CD4-positive, alpha-beta memory T cell (primary cell): ENCODE measurements around the gene FRMD6. TPM values are rescaled to one million over a fixed set of nuclear protein-coding genes. Genes with fewer than 3 reads are reported as not detected.

Source experiments
- CTCF ChIA-PET: fragments of 350-600 bp; sonication (Branson Sonifier 250); formaldehyde crosslinking; loops from one replicate; lab custom pipeline; 2021; ENCODE audit warnings: inconsistent platforms; ENCODE audit not compliant: partially characterized antibody; lab: Charles Lee
- POLR2A ChIA-PET: fragments of 350-600 bp; sonication (Branson Sonifier 250); formaldehyde crosslinking; loops from one replicate; lab custom pipeline; 2021; ENCODE audit not compliant: partially characterized antibody; lab: Charles Lee
- DNase-seq, 5 donors: peaks; one replicate each; pipeline versions ENCODE4 v3.0.0 to v3.0.0-alpha.2; 2020 to 2022; ENCODE audit warnings: mixed read lengths in 1 of 5
- H3K27ac ChIP-seq: one replicate; pipeline ENCODE4 v1.7.0; 2013; ENCODE audit warnings: low read depth, low read length
- H3K27me3 ChIP-seq: 2 replicates; pipeline ENCODE4 v1.7.0; 2013; ENCODE audit warnings: mild to moderate bottlenecking, low read length, moderate library complexity; ENCODE audit not compliant: insufficient read depth
- H3K36me3 ChIP-seq: 2 replicates; pipeline ENCODE4 v1.7.0; 2013; ENCODE audit warnings: mild to moderate bottlenecking, low read length, moderate library complexity; ENCODE audit not compliant: insufficient read depth
- H3K4me1 ChIP-seq: 2 replicates; pipeline ENCODE4 v1.7.0; 2013; ENCODE audit warnings: mild to moderate bottlenecking, low read length, moderate library complexity; ENCODE audit not compliant: insufficient read depth
- H3K4me3 ChIP-seq, 2 donors: one replicate each; pipeline ENCODE4 v1.7.0; 2013; ENCODE audit warnings: low read length in 2 of 2, mild to moderate bottlenecking in 1 of 2
- H3K9me3 ChIP-seq, 2 donors: one replicate each; pipeline ENCODE4 v1.7.0; 2013; ENCODE audit warnings: low read length in 2 of 2, control low read depth in 1 of 2; ENCODE audit not compliant: control insufficient read depth in 1 of 2
- H3K27ac Mint-ChIP-seq, 7 donors: one replicate each; pipeline ENCODE4 v1.8.0; 2020 to 2021; ENCODE audit warnings: mixed read lengths in 7 of 7, mild to moderate bottlenecking in 6 of 7, inconsistent platforms in 3 of 7, moderate library complexity in 3 of 7
- H3K27me3 Mint-ChIP-seq, 2 donors: one replicate each; pipeline ENCODE4 v1.8.0; 2020 to 2021; ENCODE audit warnings: mixed read lengths in 2 of 2
- H3K36me3 Mint-ChIP-seq, 2 donors: one replicate each; pipeline ENCODE4 v1.8.0; 2020 to 2021; ENCODE audit warnings: mixed read lengths in 2 of 2, inconsistent platforms in 1 of 2, mild to moderate bottlenecking in 1 of 2
- H3K4me1 Mint-ChIP-seq, 4 donors: one replicate each; pipeline ENCODE4 v1.8.0; 2020 to 2021; ENCODE audit warnings: mixed read lengths in 4 of 4, mild to moderate bottlenecking in 1 of 4
- H3K4me3 Mint-ChIP-seq, 8 donors: one replicate each; pipeline ENCODE4 v1.8.0; 2020 to 2021; ENCODE audit warnings: mixed read lengths in 8 of 8, mild to moderate bottlenecking in 7 of 8, moderate library complexity in 6 of 8, inconsistent platforms in 3 of 8
- H3K9me3 Mint-ChIP-seq, 8 donors: one replicate each; pipeline ENCODE4 v1.8.0; 2020 to 2021; ENCODE audit warnings: mixed read lengths in 8 of 8, mild to moderate bottlenecking in 5 of 8, inconsistent platforms in 3 of 8, moderate library complexity in 1 of 8
- intact Hi-C: fragments of 100-400 bp; cut with micrococcal nuclease; formaldehyde crosslinking; loops from one replicate; pipeline ENCODE4 v1.15.1; 2023
- polyA plus RNA-seq, 2 donors: library from polyadenylated mRNA; unstranded; fragments of 300-500 nt; fragmentation: Illumina TruSeq; gene quantifications; one replicate each; pipeline ENCODE4 v1.2.3, GENCODE V29; 2021
- total RNA-seq, 2 experiments: library from RNA; stranded (reverse); gene quantifications; one replicate each; pipeline ENCODE4 v1.2.3, GENCODE V29; 2021

FRMD6 gene
- total and polyA plus RNA-seq, 4 experiments from 2014 or later: 0.62 to 0.81 (median 0.80) TPM; not detected in 1

GRCh38 chr14:51609955-51610283 lies 41.8 kb upstream of the FRMD6 start:
- POLR2A ChIA-PET: no interaction called here
- no peaks in the 10 kb centered on the region for H3K27me3 ChIP-seq
- DNase-seq: no peak
- Mint-ChIP-seq H3K4me3 (no peak overlapping the region), H3K27ac (no peak overlapping the region), H3K36me3 (no peaks in the 10 kb centered on the region), H3K9me3 (peaks cover 0 to 5% (median 0%) of the 10 kb centered on the region in 8 donors), H3K27me3 (peaks cover 7 to 12% of the 10 kb centered on the region in 2 donors), H3K4me1 (no peaks in the 10 kb centered on the region)
- no peaks in the 10 kb centered on the region for H3K4me1 ChIP-seq
- intact Hi-C loops: no loop called here
- H3K9me3 ChIP-seq: no peaks in the 10 kb centered on the region
- no peak overlapping the region for H3K27ac ChIP-seq
- no peaks in the 10 kb centered on the region for H3K36me3 ChIP-seq
- no peak overlapping the region for H3K4me3 ChIP-seq
- CTCF ChIA-PET: no interaction called here

GRCh38 chr14:51610771-51611170 lies 40.9 kb upstream of the FRMD6 start:
- no peak overlapping the region for H3K27ac Mint-ChIP-seq
- ChIA-PET CTCF (no interaction called here), POLR2A (no interaction called here)
- Histone ChIP-seq H3K9me3 (no peaks in the 10 kb centered on the region), H3K36me3 (no peaks in the 10 kb centered on the region), H3K4me3 (no peak overlapping the region), H3K27ac (no peak overlapping the region), H3K4me1 (no peaks in the 10 kb centered on the region), H3K27me3 (no peaks in the 10 kb centered on the region)
- peaks cover 7 to 12% of the 10 kb centered on the region in 2 donors for H3K27me3 Mint-ChIP-seq
- no peaks in the 10 kb centered on the region for H3K36me3 Mint-ChIP-seq
- no peaks in the 10 kb centered on the region for H3K4me1 Mint-ChIP-seq
- DNase-seq: no peak
- intact Hi-C loops: no loop called here
- H3K4me3 Mint-ChIP-seq: no peak overlapping the region
- H3K9me3 Mint-ChIP-seq: peaks cover 0 to 5% (median 0%) of the 10 kb centered on the region in 8 donors

- Histone ChIP-seq H3K4me1 (no peaks in the 10 kb centered on the region), H3K27me3 (no peaks in the 10 kb centered on the region), H3K36me3 (no peaks in the 10 kb centered on the region), H3K27ac (no peak overlapping the region), H3K9me3 (no peaks in the 10 kb centered on the region), H3K4me3 (no peak overlapping the region)
- Mint-ChIP-seq H3K4me1 (no peaks in the 10 kb centered on the region), H3K27me3 (peaks cover 5 to 8% of the 10 kb centered on the region in 2 donors), H3K4me3 (no peak overlapping the region), H3K36me3 (no peaks in the 10 kb centered on the region), H3K27ac (no peak overlapping the region), H3K9me3 (peaks cover 0 to 7% (median 0%) of the 10 kb centered on the region in 8 donors)
- ChIA-PET CTCF (no interaction called here), POLR2A (no interaction called here)
- intact Hi-C loops: no loop called here
- no peak for DNase-seq
Measured at GRCh38 chr14:51612449-51612848, 39.3 kb upstream of the FRMD6 start.

- DNase-seq: no peak
- ChIA-PET POLR2A (no interaction called here), CTCF (no interaction called here)
- H3K27ac Mint-ChIP-seq: no peak overlapping the region
- peaks cover 0 to 5% (median 0%) of the 10 kb centered on the region in 8 donors for H3K9me3 Mint-ChIP-seq
- H3K4me1 Mint-ChIP-seq: no peaks in the 10 kb centered on the region
- H3K4me3 Mint-ChIP-seq: no peak overlapping the region
- Histone ChIP-seq H3K36me3 (no peaks in the 10 kb centered on the region), H3K27me3 (no peaks in the 10 kb centered on the region), H3K9me3 (no peaks in the 10 kb centered on the region), H3K27ac (no peak overlapping the region), H3K4me3 (no peak overlapping the region), H3K4me1 (no peaks in the 10 kb centered on the region)
- intact Hi-C loops: no loop called here
- peaks cover 5 to 6% of the 10 kb centered on the region in 2 donors for H3K27me3 Mint-ChIP-seq
- no peaks in the 10 kb centered on the region for H3K36me3 Mint-ChIP-seq
Measured at GRCh38 chr14:51613416-51613815, 38.3 kb upstream of the FRMD6 start.

- no peaks in the 10 kb centered on the region for H3K4me1 ChIP-seq
- Mint-ChIP-seq H3K27me3 (peaks cover 2 to 3% of the 10 kb centered on the region in 2 donors), H3K4me3 (no peak overlapping the region), H3K36me3 (no peaks in the 10 kb centered on the region), H3K27ac (no peak overlapping the region), H3K4me1 (no peaks in the 10 kb centered on the region), H3K9me3 (peaks cover 0 to 5% (median 0%) of the 10 kb centered on the region in 8 donors)
- no peak overlapping the region for H3K4me3 ChIP-seq
- CTCF ChIA-PET: no interaction called here
- no peaks in the 10 kb centered on the region for H3K27me3 ChIP-seq
- H3K9me3 ChIP-seq: no peaks in the 10 kb centered on the region
- intact Hi-C loops: no loop called here
- POLR2A ChIA-PET: no interaction called here
- no peaks in the 10 kb centered on the region for H3K36me3 ChIP-seq
- H3K27ac ChIP-seq: no peak overlapping the region
- DNase-seq: no peak
Measured at GRCh38 chr14:51614707-51615106, 37.0 kb upstream of the FRMD6 start.

GRCh38 chr14:51616256-51616655 lies 35.5 kb upstream of the FRMD6 start:
- intact Hi-C loops: no loop called here
- no peak for DNase-seq
- no peaks in the 10 kb centered on the region for H3K36me3 Mint-ChIP-seq
- CTCF ChIA-PET: no interaction called here
- H3K27me3 Mint-ChIP-seq: peaks cover 2 to 3% of the 10 kb centered on the region in 2 donors
- no peaks in the 10 kb centered on the region for H3K4me1 Mint-ChIP-seq
- Histone ChIP-seq H3K36me3 (no peaks in the 10 kb centered on the region), H3K4me3 (no peak overlapping the region), H3K9me3 (no peaks in the 10 kb centered on the region), H3K27ac (no peak overlapping the region), H3K4me1 (no peaks in the 10 kb centered on the region), H3K27me3 (no peaks in the 10 kb centered on the region)
- POLR2A ChIA-PET: no interaction called here
- no peak overlapping the region for H3K4me3 Mint-ChIP-seq
- H3K27ac Mint-ChIP-seq: no peak overlapping the region
- peaks cover 0 to 5% (median 0%) of the 10 kb centered on the region in 8 donors for H3K9me3 Mint-ChIP-seq

- no peak overlapping the region for H3K4me3 ChIP-seq
- no peaks in the 10 kb centered on the region for H3K36me3 ChIP-seq
- no peaks in the 10 kb centered on the region for H3K27me3 ChIP-seq
- H3K27ac Mint-ChIP-seq: no peak overlapping the region
- H3K4me1 ChIP-seq: no peaks in the 10 kb centered on the region
- intact Hi-C loops: no loop called here
- H3K36me3 Mint-ChIP-seq: no peaks in the 10 kb centered on the region
- no peak for DNase-seq
- POLR2A ChIA-PET: no interaction called here
- H3K9me3 Mint-ChIP-seq: peaks cover 0 to 5% (median 0%) of the 10 kb centered on the region in 8 donors
- no peak overlapping the region for H3K4me3 Mint-ChIP-seq
- peaks cover 2 to 3% of the 10 kb centered on the region in 2 donors for H3K27me3 Mint-ChIP-seq
- H3K4me1 Mint-ChIP-seq: no peaks in the 10 kb centered on the region
- H3K9me3 ChIP-seq: no peaks in the 10 kb centered on the region
- CTCF ChIA-PET: no interaction called here
- no peak overlapping the region for H3K27ac ChIP-seq
Measured at GRCh38 chr14:51616724-51617409, 34.8 kb upstream of the FRMD6 start.
